ENCODE measurements around the gene CACNG4. TPM values are rescaled to one million over a fixed set of nuclear protein-coding genes. Genes with fewer than 3 reads are reported as not detected.

CACNG4 gene
- total RNA-seq, 1 donor = not detected

DNA sequence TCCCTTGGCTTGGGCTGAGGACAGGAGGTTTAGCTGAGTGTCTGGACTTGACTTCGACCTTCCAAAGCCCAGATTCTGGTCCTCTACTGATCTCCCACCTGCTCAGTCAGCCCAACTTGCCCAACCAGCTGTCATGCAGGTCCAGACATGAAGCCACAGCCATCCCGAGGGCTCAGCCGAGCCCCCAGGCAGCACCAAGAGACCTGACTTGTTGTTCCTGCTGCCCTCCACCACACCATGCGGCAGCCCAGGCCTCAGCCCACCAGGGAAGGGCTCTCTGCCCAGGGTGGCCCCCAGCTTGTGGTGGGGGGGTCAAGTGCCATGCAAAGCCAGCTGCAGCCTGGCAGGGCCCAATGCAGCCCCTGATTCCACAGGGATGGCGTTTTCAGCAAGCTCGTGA lies 17.2 kb upstream of the CACNG4 start:
- H3K4me1 ChIP-seq (ENCODE audit: insufficient read depth, low read length) = peaks cover 8% of the 10 kb centered on the region
- DNase-seq (ENCODE audit: insufficient read length, low spot score, missing footprints) = peak; percentile 39
- H3K4me2 ChIP-seq (ENCODE audit: insufficient read depth, low read length) = no peak overlapping the region
- no peak for TF ChIP-seq CTCF (IDR thresholded peaks at IDR 0.05; ENCODE audit: extremely low read depth, low read depth, low read length)
- no peak overlapping the region for H3K27ac ChIP-seq (ENCODE audit: low read depth, low read length)
- no peaks in the 10 kb centered on the region for H3K9me3 ChIP-seq (ENCODE audit: low read depth, low read length)
- H4K20me1 ChIP-seq (ENCODE audit: insufficient read depth, low read length) = no peaks in the 10 kb centered on the region
- peaks cover 78% of the 10 kb centered on the region for H3K27me3 ChIP-seq (ENCODE audit: insufficient read depth, low read length)
- no peaks in the 10 kb centered on the region for H3K79me2 ChIP-seq (ENCODE audit: insufficient read depth, low read length)
- H3K36me3 ChIP-seq (ENCODE audit: insufficient read depth, low read length) = no peaks in the 10 kb centered on the region
- no peak overlapping the region for H3K4me3 ChIP-seq (ENCODE audit: insufficient read depth, low read length)
- no peak overlapping the region for H2AFZ ChIP-seq (ENCODE audit: low read length)

GRCh38 chr17:66948061-66948750 lies 16.3 kb upstream of the CACNG4 start:
- Histone ChIP-seq H2AFZ (ENCODE audit: low read length) (no peak overlapping the region), H3K27ac (ENCODE audit: low read depth, low read length) (no peak overlapping the region), H3K9me3 (ENCODE audit: low read depth, low read length) (no peaks in the 10 kb centered on the region), H3K4me2 (ENCODE audit: insufficient read depth, low read length) (no peak overlapping the region), H3K4me1 (ENCODE audit: insufficient read depth, low read length) (peaks cover 10% of the 10 kb centered on the region), H4K20me1 (ENCODE audit: insufficient read depth, low read length) (no peaks in the 10 kb centered on the region), H3K79me2 (ENCODE audit: insufficient read depth, low read length) (no peaks in the 10 kb centered on the region), H3K27me3 (ENCODE audit: insufficient read depth, low read length) (peaks cover 71% of the 10 kb centered on the region), H3K36me3 (ENCODE audit: insufficient read depth, low read length) (no peaks in the 10 kb centered on the region), H3K4me3 (ENCODE audit: insufficient read depth, low read length) (no peak overlapping the region)
- DNase-seq (ENCODE audit: insufficient read length, low spot score, missing footprints) = peak; percentile 46
- no peak for TF ChIP-seq CTCF (IDR thresholded peaks at IDR 0.05; ENCODE audit: extremely low read depth, low read depth, low read length)

GRCh38 chr17:66949501-66949900 lies 15.0 kb upstream of the CACNG4 start:
- Histone ChIP-seq H3K79me2 (ENCODE audit: insufficient read depth, low read length) (no peaks in the 10 kb centered on the region), H3K4me3 (ENCODE audit: insufficient read depth, low read length) (no peak overlapping the region), H2AFZ (ENCODE audit: low read length) (no peak overlapping the region), H4K20me1 (ENCODE audit: insufficient read depth, low read length) (no peaks in the 10 kb centered on the region), H3K4me1 (ENCODE audit: insufficient read depth, low read length) (peaks cover 10% of the 10 kb centered on the region), H3K9me3 (ENCODE audit: low read depth, low read length) (no peaks in the 10 kb centered on the region), H3K27ac (ENCODE audit: low read depth, low read length) (no peak overlapping the region), H3K4me2 (ENCODE audit: insufficient read depth, low read length) (no peak overlapping the region), H3K27me3 (ENCODE audit: insufficient read depth, low read length) (peaks cover 66% of the 10 kb centered on the region), H3K36me3 (ENCODE audit: insufficient read depth, low read length) (no peaks in the 10 kb centered on the region)
- peak; percentile 47 for DNase-seq (ENCODE audit: insufficient read length, low spot score, missing footprints)
- no peak for TF ChIP-seq CTCF (IDR thresholded peaks at IDR 0.05; ENCODE audit: extremely low read depth, low read depth, low read length)

DNA sequence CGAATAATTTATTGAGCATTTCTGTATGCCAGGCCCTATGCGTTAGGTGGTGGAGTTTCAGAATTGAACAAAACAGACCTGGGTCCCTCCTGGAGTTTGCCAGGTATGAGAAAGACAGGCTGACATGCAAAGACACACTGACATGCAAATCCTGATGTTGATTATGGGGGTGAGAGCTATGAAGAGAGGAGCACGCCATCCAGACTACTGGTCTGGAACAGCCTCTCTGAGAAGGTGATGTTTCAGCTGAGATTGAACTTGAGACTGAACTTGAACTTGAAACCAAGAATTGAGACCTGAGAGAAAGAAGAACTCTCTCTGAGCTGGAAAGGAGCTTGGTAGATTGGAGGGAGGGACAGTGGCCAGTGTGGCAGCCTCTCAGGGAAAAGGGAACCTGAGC lies 14.2 kb upstream of the CACNG4 start:
- Histone ChIP-seq H2AFZ (ENCODE audit: low read length) (no peak overlapping the region), H3K4me2 (ENCODE audit: insufficient read depth, low read length) (no peak overlapping the region), H3K27ac (ENCODE audit: low read depth, low read length) (no peak overlapping the region), H3K79me2 (ENCODE audit: insufficient read depth, low read length) (no peaks in the 10 kb centered on the region), H4K20me1 (ENCODE audit: insufficient read depth, low read length) (no peaks in the 10 kb centered on the region), H3K9me3 (ENCODE audit: low read depth, low read length) (no peaks in the 10 kb centered on the region), H3K36me3 (ENCODE audit: insufficient read depth, low read length) (no peaks in the 10 kb centered on the region), H3K4me1 (ENCODE audit: insufficient read depth, low read length) (peaks cover 10% of the 10 kb centered on the region), H3K27me3 (ENCODE audit: insufficient read depth, low read length) (peaks cover 62% of the 10 kb centered on the region), H3K4me3 (ENCODE audit: insufficient read depth, low read length) (no peak overlapping the region)
- DNase-seq (ENCODE audit: insufficient read length, low spot score, missing footprints) = no peak
- TF ChIP-seq CTCF (IDR thresholded peaks at IDR 0.05; ENCODE audit: extremely low read depth, low read depth, low read length) = no peak
